K562 (cell line): ENCODE data around the gene ZNF862. TPM values are rescaled to one million over a fixed set of nuclear protein-coding genes. Genes with fewer than 3 reads are reported as not detected.

Experiments
- ATAC-seq: fragments of 200-7000 bp; cut with Tn5 transposase; 3 replicates; pipeline ENCODE4 v1.9.1; 2020; ENCODE audit warnings: moderate library complexity
- BruUV-seq: library from RNA; stranded (reverse); fragments of 400-500 nt; replicated peaks from 2 replicates; lab custom pipeline; 2021; lab: Mats Ljungman, UMichigan
- CTCF ChIA-PET: fragments of 300-600 bp; formaldehyde crosslinking; extraction: SDS; loops from one replicate; lab custom pipeline; 2021; ENCODE audit warnings: low intra/inter-chr PET ratio; lab: Yijun Ruan, JAX
- POLR2A ChIA-PET: fragments of 300-600, 350-650 bp; sonication (Branson Sonifier 250); formaldehyde crosslinking; extraction: SDS; loops from one replicate; lab custom pipeline; 2021; ENCODE audit warnings: antibody characterized with exemption, inconsistent platforms; lab: Yijun Ruan, JAX
- DNase-seq, 4 experiments: peaks; one replicate each; pipeline versions ENCODE4 v3.0.0 to v3.0.0-alpha.2; 2011 to 2018; ENCODE audit warnings: low spot score in 3 of 4, mixed read lengths in 3 of 4; ENCODE audit errors: extremely low read depth in 1 of 4
- FAIRE-seq: peaks from 2 replicates; lab custom pipeline; 2011; peaks lifted over from hg19 to GRCh38; lab: Jason Lieb, UNC
- H2AFZ ChIP-seq: 2 replicates; pipeline ENCODE4 v1.6.0; 2011; ENCODE audit warnings: low read depth, low read length, control low read depth, inconsistent platforms
- H3K27ac ChIP-seq: fragments of 200-600 bp; 3 replicates; pipeline ENCODE4 v1.8.0; 2011; ENCODE audit warnings: low read depth, mild to moderate bottlenecking, control low read depth, inconsistent platforms, low read length, moderate library complexity, mixed read lengths; ENCODE audit errors: extremely low read depth
- H3K27me3 ChIP-seq, 2 experiments: fragments of 300-600 bp in 1 of 2; 2 replicates in 1 of 2; 3 replicates in 1 of 2; pipeline versions ENCODE4 v1.6.0 to v1.8.0; 2011; ENCODE audit warnings: inconsistent platforms in 2 of 2, low read length in 2 of 2, mild to moderate bottlenecking in 1 of 2, mixed read lengths in 1 of 2, moderate library complexity in 1 of 2; ENCODE audit not compliant: control insufficient read depth in 2 of 2, insufficient read depth in 2 of 2
- H3K36me3 ChIP-seq: fragments of 300-600 bp; 3 replicates; pipeline ENCODE4 v1.8.0; 2011; ENCODE audit warnings: mild to moderate bottlenecking, low read length, inconsistent platforms; ENCODE audit not compliant: control insufficient read depth, insufficient read depth
- H3K4me1 ChIP-seq, 2 experiments: fragments of 200-600 bp in 1 of 2; replicated peaks in 1 of 2; 2 replicates in 1 of 2; 3 replicates in 1 of 2; pipeline versions ENCODE4 v1.5.1 to v1.8.0; 2011; ENCODE audit warnings: inconsistent platforms in 2 of 2, low read length in 2 of 2, mild to moderate bottlenecking in 1 of 2, mixed read lengths in 1 of 2, moderate library complexity in 1 of 2; ENCODE audit not compliant: control insufficient read depth in 2 of 2, insufficient read depth in 2 of 2
- H3K4me2 ChIP-seq: 2 replicates; pipeline ENCODE4 v1.6.1; 2011; ENCODE audit warnings: low read length, control low read depth, inconsistent platforms, mixed read lengths; ENCODE audit not compliant: insufficient read depth
- H3K4me3 ChIP-seq: fragments of 200-600 bp; sonication (generic), shearing (Covaris generic); 2 replicates; pipeline ENCODE4 v1.5.1; 2016; ENCODE audit warnings: control low read depth, inconsistent platforms
- H3K79me2 ChIP-seq: fragments of 200-600 bp; 3 replicates; pipeline ENCODE4 v1.8.0; 2011; ENCODE audit warnings: low read length, inconsistent platforms; ENCODE audit not compliant: control insufficient read depth, insufficient read depth
- H3K9ac ChIP-seq, 2 experiments: 2 replicates each; pipeline versions ENCODE4 v1.6.0 to v1.6.1; 2011; ENCODE audit warnings: low read depth in 2 of 2, low read length in 2 of 2, control low read depth in 1 of 2, inconsistent platforms in 1 of 2, mild to moderate bottlenecking in 1 of 2, mixed read lengths in 1 of 2; ENCODE audit not compliant: insufficient read depth in 1 of 2
- H3K9me1 ChIP-seq: one replicate; pipeline ENCODE4 v1.6.0; 2011; ENCODE audit warnings: inconsistent platforms, mild to moderate bottlenecking, low read length, moderate library complexity; ENCODE audit not compliant: control insufficient read depth, insufficient read depth
- H3K9me3 ChIP-seq: replicated peaks from 2 replicates; pipeline ENCODE4 v1.5.1; 2011; ENCODE audit warnings: low read depth, low read length, inconsistent platforms; ENCODE audit not compliant: control insufficient read depth, insufficient read depth
- H4K20me1 ChIP-seq: replicated peaks from 2 replicates; pipeline ENCODE4 v1.6.1; 2011; ENCODE audit warnings: low read length, inconsistent platforms, mixed read lengths; ENCODE audit not compliant: control insufficient read depth, insufficient read depth
- DNMT1 ChIP-seq: fragments of 450-650 bp; IDR thresholded peaks from 2 replicates; pipeline ENCODE4 v1.6.1; 2016; ENCODE audit warnings: antibody characterized with exemption, mild to moderate bottlenecking
- MCM7 ChIP-seq, 2 experiments: fragments of 450-650 bp; IDR thresholded peaks; 2 replicates each; pipeline ENCODE4 v1.6.1; 2016 to 2018
- MYBL2 ChIP-seq, 2 experiments: fragments of 450-650 bp in 1 of 2; sonication (generic) in 1 of 2; formaldehyde crosslinking in 1 of 2; IDR thresholded peaks; 2 replicates each; pipeline versions ENCODE4 v1.6.1 to v1.8.1; 2017 to 2022; ENCODE audit warnings: borderline replicate concordance in 1 of 2, inconsistent platforms in 1 of 2, low read depth in 1 of 2, mild to moderate bottlenecking in 1 of 2, missing genetic modification reagents in 1 of 2, moderate library complexity in 1 of 2
- POLR2H ChIP-seq: IDR thresholded peaks from 2 replicates; pipeline ENCODE4 v1.6.1; 2016; ENCODE audit warnings: missing genetic modification characterization, low read depth, mild to moderate bottlenecking, control low read depth, missing compliant biosample characterization, moderate library complexity
- SREBF2 ChIP-seq: sonication (generic); formaldehyde crosslinking; IDR thresholded peaks from 2 replicates; pipeline ENCODE4 v1.4.0; 2020; ENCODE audit warnings: mild to moderate bottlenecking, missing genetic modification reagents
- ZNF124 ChIP-seq: sonication (generic); formaldehyde crosslinking; IDR thresholded peaks from 2 replicates; pipeline ENCODE4 v1.8.1; 2022; ENCODE audit warnings: missing genetic modification reagents
- ZNF445 ChIP-seq: fragments of 250-450 bp; sonication (Bioruptor Pico); IDR thresholded peaks from 2 replicates; pipeline ENCODE4 v1.4.0; 2020; ENCODE audit warnings: low read depth, mild to moderate bottlenecking, moderate library complexity
- WGBS: fragments of 100-300 bp; shearing (Covaris generic); methylation state at CpG from one replicate; pipeline ENCODE4 v1.1.6; 2016; ENCODE audit warnings: low coverage, mixed read lengths; ENCODE audit not compliant: insufficient coverage; ENCODE audit errors: missing lambda C conversion rate; 5-methylcytosine and 5-hydroxymethylcytosine counted together
- in situ Hi-C: fragments of 300-500 bp; cut with MboI; formaldehyde crosslinking; loops from 4 replicates; pipeline ENCODE4 v1.15.0; 2018; ENCODE audit warnings: inconsistent platforms, mixed read lengths
- intact Hi-C: fragments of 100-400 bp; cut with micrococcal nuclease; formaldehyde crosslinking; loops from 2 replicates; pipeline ENCODE4 v1.14.2; 2022
- polyA plus RNA-seq, 8 experiments: library from polyadenylated mRNA; depleted of rRNA in 4 of 8; stranded (reverse) in 5 of 8; unstranded in 3 of 8; fragments of >200 nt; fragmentation: Nextera tagmentation in 2 of 8; fragmentation: Illumina TruSeq in 1 of 8; extraction: Ambion mirVana in 2 of 8; extraction: Trizol in 1 of 8; gene quantifications; 2 replicates each; pipeline versions ENCODE4 v1.2.1 to v1.2.3, GENCODE V29; 2011 to 2014; ENCODE audit warnings: inconsistent platforms in 1 of 8, missing spikeins in 1 of 8
- total RNA-seq, 7 experiments: library from RNA; depleted of rRNA in 6 of 7; stranded (reverse); fragments of >200 nt in 6 of 7; fragmentation: Illumina TruSeq in 2 of 7; extraction: Trizol in 2 of 7; gene quantifications; 2 replicates each; pipeline versions ENCODE4 v1.2.1 to v1.2.3, GENCODE V29; 2011 to 2021; ENCODE audit warnings: low replicate concordance in 1 of 7
- TF ChIP-seq, protein P1 (sequence below): fragments of 250-450 bp; sonication (Bioruptor Pico); IDR thresholded peaks from 2 replicates; pipeline ENCODE4 v1.9.0; 2021; ENCODE audit warnings: mild to moderate bottlenecking, inconsistent platforms
- TF ChIP-seq, protein P2 (sequence below): fragments of 450-650 bp; IDR thresholded peaks from 2 replicates; pipeline ENCODE4 v1.6.1; 2016; ENCODE audit warnings: missing biosample characterization, missing genetic modification characterization
- TF ChIP-seq, protein P3 (sequence below): sonication (generic); formaldehyde crosslinking; IDR thresholded peaks from 2 replicates; pipeline ENCODE4 v1.8.0; 2022; ENCODE audit warnings: mild to moderate bottlenecking, missing genetic modification reagents
- TF ChIP-seq, protein P4 (sequence below): fragments of 450-650 bp; IDR thresholded peaks from 2 replicates; pipeline ENCODE4 v1.6.1; 2017; ENCODE audit warnings: antibody characterized with exemption, mild to moderate bottlenecking

ZNF862 gene
- total and polyA plus RNA-seq, 9 of the 15 experiments (the other 6 are each of a cell fraction or from before 2014, with no cell fraction given), result 1.1 to 3.9 (median 2.6) TPM

GRCh38 chr7:149818536-149818840 is 19.7 kb upstream of the ZNF862 start:
- FAIRE-seq (no peak), DNase-seq (no peak), ATAC-seq (no peak)
- WGBS, result 23% methylated on average over 9 of the region's 9 CpGs
- Histone ChIP-seq H3K9me1 (peaks cover 4% of the 10 kb centered on the region), H2AFZ (no peak overlapping the region), H3K4me3 (no peak overlapping the region), H3K27ac (no peak overlapping the region), H3K27me3 (peaks cover 29 to 100% of the 10 kb centered on the region in 2 experiments; a peak in 4 of 5 replicates), H3K9me3 (no peaks in the 10 kb centered on the region), H3K79me2 (no peaks in the 10 kb centered on the region), H3K9ac (0 out of 4 replicates have a peak overlapping the region, but pooled peaks of 1 of the 2 experiments have one; percentile 1), H3K4me1 (peaks cover 0 to 81% of the 10 kb centered on the region in 2 experiments; a peak in 2 of 5 replicates), H4K20me1 (peaks cover 31% of the 10 kb centered on the region), H3K4me2 (no peak overlapping the region), H3K36me3 (no peaks in the 10 kb centered on the region)
- intact Hi-C loops (no loop called here), in situ Hi-C loops (no loop called here)
- CTCF ChIA-PET, result no interaction called here
- POLR2A ChIA-PET, result interaction anchor here (0.5 kb wide), 2 partner anchors 9 to 389 kb away, joined by 3 read pairs; no protein-coding TSS in a partner anchor
- BruUV-seq, result no TSS peak
- TF ChIP-seq, protein P1, sequence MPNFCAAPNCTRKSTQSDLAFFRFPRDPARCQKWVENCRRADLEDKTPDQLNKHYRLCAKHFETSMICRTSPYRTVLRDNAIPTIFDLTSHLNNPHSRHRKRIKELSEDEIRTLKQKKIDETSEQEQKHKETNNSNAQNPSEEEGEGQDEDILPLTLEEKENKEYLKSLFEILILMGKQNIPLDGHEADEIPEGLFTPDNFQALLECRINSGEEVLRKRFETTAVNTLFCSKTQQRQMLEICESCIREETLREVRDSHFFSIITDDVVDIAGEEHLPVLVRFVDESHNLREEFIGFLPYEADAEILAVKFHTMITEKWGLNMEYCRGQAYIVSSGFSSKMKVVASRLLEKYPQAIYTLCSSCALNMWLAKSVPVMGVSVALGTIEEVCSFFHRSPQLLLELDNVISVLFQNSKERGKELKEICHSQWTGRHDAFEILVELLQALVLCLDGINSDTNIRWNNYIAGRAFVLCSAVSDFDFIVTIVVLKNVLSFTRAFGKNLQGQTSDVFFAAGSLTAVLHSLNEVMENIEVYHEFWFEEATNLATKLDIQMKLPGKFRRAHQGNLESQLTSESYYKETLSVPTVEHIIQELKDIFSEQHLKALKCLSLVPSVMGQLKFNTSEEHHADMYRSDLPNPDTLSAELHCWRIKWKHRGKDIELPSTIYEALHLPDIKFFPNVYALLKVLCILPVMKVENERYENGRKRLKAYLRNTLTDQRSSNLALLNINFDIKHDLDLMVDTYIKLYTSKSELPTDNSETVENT (CRISPR knock-in tag), result no peak
- TF ChIP-seq MCM7 (IDR thresholded peaks at IDR 0.05) (no peak), SREBF2 (CRISPR knock-in tag) (no peak), ZNF124 (CRISPR knock-in tag) (no peak), MYBL2 (IDR thresholded peaks at IDR 0.05; ENCODE audit: low read depth) (no peak), MYBL2 (CRISPR knock-in tag; IDR thresholded peaks at IDR 0.05; ENCODE audit: borderline replicate concordance) (no peak), POLR2H (no peak), DNMT1 (no peak), ZNF445 (CRISPR knock-in tag) (no peak)
- TF ChIP-seq, protein P2, sequence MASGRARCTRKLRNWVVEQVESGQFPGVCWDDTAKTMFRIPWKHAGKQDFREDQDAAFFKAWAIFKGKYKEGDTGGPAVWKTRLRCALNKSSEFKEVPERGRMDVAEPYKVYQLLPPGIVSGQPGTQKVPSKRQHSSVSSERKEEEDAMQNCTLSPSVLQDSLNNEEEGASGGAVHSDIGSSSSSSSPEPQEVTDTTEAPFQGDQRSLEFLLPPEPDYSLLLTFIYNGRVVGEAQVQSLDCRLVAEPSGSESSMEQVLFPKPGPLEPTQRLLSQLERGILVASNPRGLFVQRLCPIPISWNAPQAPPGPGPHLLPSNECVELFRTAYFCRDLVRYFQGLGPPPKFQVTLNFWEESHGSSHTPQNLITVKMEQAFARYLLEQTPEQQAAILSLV (tag), result no peak
- TF ChIP-seq, protein P3, sequence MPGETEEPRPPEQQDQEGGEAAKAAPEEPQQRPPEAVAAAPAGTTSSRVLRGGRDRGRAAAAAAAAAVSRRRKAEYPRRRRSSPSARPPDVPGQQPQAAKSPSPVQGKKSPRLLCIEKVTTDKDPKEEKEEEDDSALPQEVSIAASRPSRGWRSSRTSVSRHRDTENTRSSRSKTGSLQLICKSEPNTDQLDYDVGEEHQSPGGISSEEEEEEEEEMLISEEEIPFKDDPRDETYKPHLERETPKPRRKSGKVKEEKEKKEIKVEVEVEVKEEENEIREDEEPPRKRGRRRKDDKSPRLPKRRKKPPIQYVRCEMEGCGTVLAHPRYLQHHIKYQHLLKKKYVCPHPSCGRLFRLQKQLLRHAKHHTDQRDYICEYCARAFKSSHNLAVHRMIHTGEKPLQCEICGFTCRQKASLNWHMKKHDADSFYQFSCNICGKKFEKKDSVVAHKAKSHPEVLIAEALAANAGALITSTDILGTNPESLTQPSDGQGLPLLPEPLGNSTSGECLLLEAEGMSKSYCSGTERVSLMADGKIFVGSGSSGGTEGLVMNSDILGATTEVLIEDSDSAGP (CRISPR knock-in tag), result no peak
- TF ChIP-seq, protein P4, sequence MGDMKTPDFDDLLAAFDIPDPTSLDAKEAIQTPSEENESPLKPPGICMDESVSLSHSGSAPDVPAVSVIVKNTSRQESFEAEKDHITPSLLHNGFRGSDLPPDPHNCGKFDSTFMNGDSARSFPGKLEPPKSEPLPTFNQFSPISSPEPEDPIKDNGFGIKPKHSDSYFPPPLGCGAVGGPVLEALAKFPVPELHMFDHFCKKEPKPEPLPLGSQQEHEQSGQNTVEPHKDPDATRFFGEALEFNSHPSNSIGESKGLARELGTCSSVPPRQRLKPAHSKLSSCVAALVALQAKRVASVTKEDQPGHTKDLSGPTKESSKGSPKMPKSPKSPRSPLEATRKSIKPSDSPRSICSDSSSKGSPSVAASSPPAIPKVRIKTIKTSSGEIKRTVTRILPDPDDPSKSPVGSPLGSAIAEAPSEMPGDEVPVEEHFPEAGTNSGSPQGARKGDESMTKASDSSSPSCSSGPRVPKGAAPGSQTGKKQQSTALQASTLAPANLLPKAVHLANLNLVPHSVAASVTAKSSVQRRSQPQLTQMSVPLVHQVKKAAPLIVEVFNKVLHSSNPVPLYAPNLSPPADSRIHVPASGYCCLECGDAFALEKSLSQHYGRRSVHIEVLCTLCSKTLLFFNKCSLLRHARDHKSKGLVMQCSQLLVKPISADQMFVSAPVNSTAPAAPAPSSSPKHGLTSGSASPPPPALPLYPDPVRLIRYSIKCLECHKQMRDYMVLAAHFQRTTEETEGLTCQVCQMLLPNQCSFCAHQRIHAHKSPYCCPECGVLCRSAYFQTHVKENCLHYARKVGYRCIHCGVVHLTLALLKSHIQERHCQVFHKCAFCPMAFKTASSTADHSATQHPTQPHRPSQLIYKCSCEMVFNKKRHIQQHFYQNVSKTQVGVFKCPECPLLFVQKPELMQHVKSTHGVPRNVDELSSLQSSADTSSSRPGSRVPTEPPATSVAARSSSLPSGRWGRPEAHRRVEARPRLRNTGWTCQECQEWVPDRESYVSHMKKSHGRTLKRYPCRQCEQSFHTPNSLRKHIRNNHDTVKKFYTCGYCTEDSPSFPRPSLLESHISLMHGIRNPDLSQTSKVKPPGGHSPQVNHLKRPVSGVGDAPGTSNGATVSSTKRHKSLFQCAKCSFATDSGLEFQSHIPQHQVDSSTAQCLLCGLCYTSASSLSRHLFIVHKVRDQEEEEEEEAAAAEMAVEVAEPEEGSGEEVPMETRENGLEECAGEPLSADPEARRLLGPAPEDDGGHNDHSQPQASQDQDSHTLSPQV, result no peak
